Memory B cell (primary cell): Measurements from ENCODE around the gene ANKRD60.

Experiments
- ATAC-seq: fragments of 150-1000 bp; cut with Tn5 transposase; 2 replicates; pipeline ENCODE4 v1.10.0; 2021; ENCODE audit warnings: low read depth, mild to moderate bottlenecking, moderate library complexity
- DNase-seq, 2 donors: peaks; one replicate each; pipeline ENCODE4 v3.0.0; 2022; ENCODE audit warnings: low spot score in 2 of 2
- H3K27ac Mint-ChIP-seq: one replicate; pipeline ENCODE4 v1.8.0; 2022; ENCODE audit warnings: mild to moderate bottlenecking, moderate library complexity, mixed read lengths
- H3K27me3 Mint-ChIP-seq: one replicate; pipeline ENCODE4 v1.8.0; 2022; ENCODE audit warnings: mixed read lengths
- H3K36me3 Mint-ChIP-seq: one replicate; pipeline ENCODE4 v1.8.0; 2022; ENCODE audit warnings: mild to moderate bottlenecking, mixed read lengths
- H3K4me1 Mint-ChIP-seq: one replicate; pipeline ENCODE4 v1.8.0; 2022; ENCODE audit warnings: mixed read lengths
- H3K4me3 Mint-ChIP-seq: one replicate; pipeline ENCODE4 v1.8.0; 2022; ENCODE audit warnings: mild to moderate bottlenecking, moderate library complexity, mixed read lengths
- H3K9me3 Mint-ChIP-seq: one replicate; pipeline ENCODE4 v1.8.0; 2022; ENCODE audit warnings: mixed read lengths

Gene ANKRD60

DNA sequence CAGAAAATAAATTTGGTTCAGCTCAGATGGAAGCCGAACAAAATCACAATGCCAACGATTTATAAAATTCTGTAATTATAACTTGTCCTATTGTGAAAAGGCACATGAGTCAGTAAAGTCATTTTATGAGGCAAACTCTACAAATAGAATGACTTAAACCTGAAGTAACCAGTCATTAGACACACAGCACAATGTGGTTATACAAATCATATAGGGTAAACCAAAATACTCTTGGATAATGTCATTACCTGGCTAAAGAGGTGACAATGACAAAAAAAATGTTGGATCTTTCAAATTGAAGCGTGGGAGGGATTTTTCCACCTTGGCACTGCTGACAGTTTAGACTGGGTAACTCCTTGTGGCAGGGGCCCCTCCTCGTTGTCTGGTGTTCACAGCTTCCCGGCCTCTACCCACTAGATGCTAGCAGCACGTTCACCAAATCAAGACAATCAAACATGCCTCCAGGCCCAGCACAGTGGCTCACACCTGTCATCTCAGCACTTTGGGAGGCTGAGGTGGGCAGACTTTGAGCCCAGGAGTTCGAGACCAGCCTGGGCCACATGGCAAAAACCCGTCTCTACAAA lies 5.0 kb downstream of the ANKRD60 start:
- Mint-ChIP-seq H3K27me3 (peaks cover 45% of the 10 kb centered on the region), H3K27ac (no peak overlapping the region)

DNA sequence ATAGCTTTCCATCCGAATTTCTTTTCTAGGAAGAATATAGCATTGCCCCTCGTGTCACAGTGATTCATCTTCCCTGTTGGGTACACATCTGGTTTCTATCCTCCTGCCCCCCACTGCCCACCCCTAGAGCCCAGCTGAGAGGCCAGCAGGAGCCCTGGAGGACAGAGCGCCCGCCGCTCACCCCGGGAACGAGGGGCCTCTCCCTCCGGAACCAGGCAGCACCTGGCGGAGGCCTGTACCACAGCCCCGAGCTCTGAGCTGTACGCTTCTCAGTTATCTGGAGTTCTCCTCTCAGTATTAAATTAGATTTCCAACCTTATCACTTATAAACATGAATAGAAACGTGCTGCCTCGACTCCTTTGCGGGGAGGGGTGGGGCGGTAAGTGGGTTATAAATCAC lies 6.0 kb downstream of the ANKRD60 start:
- Mint-ChIP-seq H3K9me3 (peaks cover 5% of the 10 kb centered on the region), H3K27me3 (peaks cover 47% of the 10 kb centered on the region), H3K4me3 (no peak overlapping the region), H3K27ac (no peak overlapping the region), H3K36me3 (peaks cover 4% of the 10 kb centered on the region), H3K4me1 (no peaks in the 10 kb centered on the region)
- DNase-seq: no peak
- no peak for ATAC-seq

More for the DNA sequence above, 5.0 kb downstream of the ANKRD60 start:
- ATAC-seq (no peak), DNase-seq (no peak)
- H3K9me3 Mint-ChIP-seq: peaks cover 5% of the 10 kb centered on the region
- no peak overlapping the region for H3K4me3 Mint-ChIP-seq
- peaks cover 4% of the 10 kb centered on the region for H3K36me3 Mint-ChIP-seq
- no peaks in the 10 kb centered on the region for H3K4me1 Mint-ChIP-seq

DNA sequence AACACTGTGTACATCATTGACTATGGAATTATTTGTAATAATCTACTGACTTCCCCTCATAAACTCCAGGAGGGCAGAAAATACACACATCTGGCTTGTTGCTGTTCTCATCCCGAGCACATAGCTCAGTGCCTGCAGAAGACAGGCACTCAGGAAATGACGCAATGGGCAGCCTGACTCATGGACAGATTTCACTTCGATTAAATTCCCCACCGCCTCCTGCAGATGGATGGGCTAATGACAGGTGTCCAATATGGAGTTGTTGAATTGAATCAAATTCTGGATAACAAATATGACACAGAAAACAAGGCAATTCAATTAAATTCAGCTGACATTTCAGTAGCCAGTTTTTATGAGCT lies 9.1 kb downstream of the ANKRD60 start:
- Mint-ChIP-seq H3K27me3 (peaks cover 29% of the 10 kb centered on the region), H3K36me3 (peaks cover 4% of the 10 kb centered on the region), H3K27ac (no peak overlapping the region), H3K4me3 (no peak overlapping the region), H3K4me1 (no peaks in the 10 kb centered on the region), H3K9me3 (peaks cover 5% of the 10 kb centered on the region)
- ATAC-seq (no peak), DNase-seq (no peak)

DNA sequence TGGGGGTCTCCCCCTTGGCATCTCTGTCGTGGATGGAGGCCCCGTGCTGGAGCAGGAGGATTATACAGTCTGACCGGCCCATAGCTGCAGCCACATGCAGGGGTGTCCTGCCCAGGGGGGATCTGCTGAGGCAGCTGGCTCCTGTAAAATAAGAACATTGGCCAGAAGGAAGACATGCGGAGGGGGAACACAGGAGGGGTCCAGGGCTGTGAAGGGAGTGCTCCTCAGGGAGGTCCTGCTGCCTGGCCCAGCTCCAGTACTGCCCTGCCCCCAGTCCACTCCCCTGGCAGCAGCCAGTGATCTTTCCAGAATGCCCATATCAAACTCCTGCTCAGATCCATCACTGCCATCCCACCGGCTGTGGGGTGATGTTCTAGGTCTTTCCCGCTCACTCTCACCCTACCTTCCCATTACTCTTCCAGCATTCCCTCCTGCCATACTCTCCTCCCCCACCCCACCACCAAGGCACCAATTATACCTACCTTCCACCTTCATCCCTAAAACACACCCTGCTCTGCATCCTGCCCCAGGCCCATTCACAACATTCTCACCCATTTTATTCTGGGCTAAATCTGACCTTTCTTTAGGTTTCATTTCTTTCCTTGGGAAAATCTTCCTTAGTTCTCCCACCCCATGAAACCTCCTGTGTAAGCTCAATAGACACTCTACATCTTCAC lies 9.7 kb downstream of the ANKRD60 start:
- Mint-ChIP-seq H3K4me3 (no peak overlapping the region), H3K4me1 (no peaks in the 10 kb centered on the region), H3K36me3 (peaks cover 4% of the 10 kb centered on the region), H3K27me3 (peaks cover 28% of the 10 kb centered on the region), H3K9me3 (peaks cover 5% of the 10 kb centered on the region), H3K27ac (no peak overlapping the region)
- no peak for ATAC-seq
- no peak for DNase-seq

DNA sequence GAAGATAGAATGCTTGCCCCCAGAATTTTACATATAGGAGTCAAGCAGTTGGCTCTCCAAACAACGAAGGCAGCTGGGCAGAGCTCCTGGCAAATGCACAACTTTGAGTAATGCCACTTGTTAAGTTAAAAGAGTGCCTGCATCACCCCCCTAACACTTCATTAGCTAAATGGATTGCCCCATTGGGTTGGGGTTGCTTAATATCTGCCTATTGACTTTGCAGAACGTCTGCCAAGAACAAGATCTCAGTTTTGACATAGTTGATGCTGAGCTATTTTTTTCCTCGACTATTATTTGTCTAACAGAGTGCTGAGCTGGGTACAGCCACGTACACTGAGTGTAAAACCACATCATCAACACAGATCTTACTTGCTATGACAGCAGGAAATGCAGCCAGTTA lies 12.1 kb downstream of the ANKRD60 start:
- H3K4me3 Mint-ChIP-seq: no peak overlapping the region
- no peak for DNase-seq
- H3K4me1 Mint-ChIP-seq: no peaks in the 10 kb centered on the region
- peaks cover 22% of the 10 kb centered on the region for H3K27me3 Mint-ChIP-seq
- peaks cover 4% of the 10 kb centered on the region for H3K36me3 Mint-ChIP-seq
- no peak for ATAC-seq
- H3K27ac Mint-ChIP-seq: no peak overlapping the region
- peaks cover 5% of the 10 kb centered on the region for H3K9me3 Mint-ChIP-seq

DNA sequence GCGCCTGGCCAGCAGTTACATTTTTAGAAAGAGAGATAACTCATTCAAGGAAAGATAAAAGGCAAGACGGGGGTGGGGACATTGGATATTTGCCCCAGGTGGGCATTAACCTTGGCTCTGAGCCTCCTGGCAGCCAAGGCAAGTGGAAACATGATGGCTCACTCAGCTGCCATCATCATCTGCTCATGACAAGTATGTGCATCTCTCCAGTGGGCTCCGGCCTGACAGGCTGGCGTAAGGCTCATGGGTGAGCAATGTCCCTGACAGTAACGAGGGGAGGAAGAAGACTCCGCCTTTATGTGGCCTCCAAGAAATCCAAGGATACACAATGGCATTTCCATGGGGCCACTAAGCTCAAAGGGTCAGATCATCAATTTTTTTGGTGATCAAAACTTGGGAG lies 13.3 kb downstream of the ANKRD60 start:
- H3K4me3 Mint-ChIP-seq: no peak overlapping the region
- no peaks in the 10 kb centered on the region for H3K4me1 Mint-ChIP-seq
- peaks cover 5% of the 10 kb centered on the region for H3K9me3 Mint-ChIP-seq
- peaks cover 4% of the 10 kb centered on the region for H3K36me3 Mint-ChIP-seq
- H3K27me3 Mint-ChIP-seq: peaks cover 15% of the 10 kb centered on the region
- H3K27ac Mint-ChIP-seq: no peak overlapping the region
- ATAC-seq (no peak), DNase-seq (no peak)

DNA sequence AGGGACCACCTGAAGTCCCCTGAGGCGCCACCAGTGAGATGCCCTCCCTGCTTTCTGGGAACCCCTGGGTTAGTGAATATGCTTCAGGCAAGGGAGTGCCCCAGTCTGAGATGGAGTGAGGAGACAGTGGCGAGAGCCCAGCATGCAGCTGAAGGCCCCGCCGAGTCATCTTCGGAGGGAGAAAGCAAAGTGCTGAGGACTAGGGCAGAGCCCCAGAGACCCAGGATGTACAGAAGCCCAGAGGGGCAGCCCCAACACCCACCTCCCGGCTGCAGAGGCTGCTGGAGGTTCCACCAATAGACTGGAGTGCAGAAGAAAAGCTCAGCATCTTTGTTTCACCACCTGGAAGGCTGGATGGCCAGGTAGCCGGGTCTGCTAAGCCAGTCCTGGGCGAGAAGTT lies 14.1 kb downstream of the ANKRD60 start:
- peaks cover 11% of the 10 kb centered on the region for H3K27me3 Mint-ChIP-seq
- ATAC-seq: no peak

DNA sequence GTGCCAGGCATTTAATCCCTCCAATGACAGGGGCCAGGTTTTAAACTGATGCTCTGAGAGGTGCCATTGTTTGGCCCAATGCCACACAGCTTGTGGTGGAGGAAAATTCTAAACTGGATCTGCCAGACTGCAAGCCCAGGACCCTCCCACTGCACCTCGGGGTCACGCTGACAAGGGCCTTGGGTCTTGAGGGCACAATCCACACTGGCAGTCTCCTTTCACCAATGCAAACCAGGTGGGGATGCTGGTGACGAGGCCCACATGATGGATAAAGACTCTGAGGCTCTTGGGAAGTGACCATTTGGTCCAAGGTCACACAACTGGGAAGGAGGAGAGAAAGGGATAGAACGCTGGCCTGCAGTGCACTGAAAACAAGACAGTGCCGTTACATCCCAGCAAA lies 14.7 kb downstream of the ANKRD60 start:
- Mint-ChIP-seq H3K9me3 (no peaks in the 10 kb centered on the region), H3K4me3 (no peak overlapping the region), H3K27ac (no peak overlapping the region), H3K27me3 (peaks cover 7% of the 10 kb centered on the region), H3K4me1 (peaks cover 3% of the 10 kb centered on the region), H3K36me3 (no peaks in the 10 kb centered on the region)
- ATAC-seq (no peak), DNase-seq (no peak)

More for the DNA sequence above, 14.1 kb downstream of the ANKRD60 start:
- no peak for DNase-seq
- peaks cover 5% of the 10 kb centered on the region for H3K9me3 Mint-ChIP-seq
- no peak overlapping the region for H3K27ac Mint-ChIP-seq
- H3K4me1 Mint-ChIP-seq: peaks cover 3% of the 10 kb centered on the region
- peaks cover 4% of the 10 kb centered on the region for H3K36me3 Mint-ChIP-seq
- no peak overlapping the region for H3K4me3 Mint-ChIP-seq

DNA sequence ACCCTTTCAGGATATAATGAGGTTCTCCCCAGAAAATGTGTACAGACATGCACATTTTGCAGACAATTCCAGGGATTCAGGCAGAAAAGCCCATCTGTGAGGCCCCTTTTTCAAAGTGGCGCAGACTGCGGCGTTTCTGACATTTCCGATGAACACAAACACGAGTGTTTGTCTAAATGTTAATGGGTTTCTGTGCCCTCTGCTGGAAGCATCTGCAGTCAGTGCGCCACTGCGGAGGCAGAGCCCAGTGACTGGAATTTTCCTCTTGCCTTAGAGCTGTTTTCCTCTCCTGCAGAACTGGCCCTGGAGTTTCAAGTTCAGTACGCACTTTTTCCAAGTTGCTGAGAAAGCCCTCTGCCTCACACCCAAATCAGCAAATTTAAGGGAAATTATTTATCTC lies 15.3 kb downstream of the ANKRD60 start:
- H3K4me1 Mint-ChIP-seq: peaks cover 3% of the 10 kb centered on the region
- H3K4me3 Mint-ChIP-seq: no peak overlapping the region
- peaks cover 2% of the 10 kb centered on the region for H3K27me3 Mint-ChIP-seq
- no peak for ATAC-seq
- no peaks in the 10 kb centered on the region for H3K36me3 Mint-ChIP-seq
- no peak overlapping the region for H3K27ac Mint-ChIP-seq
- no peak for DNase-seq
- no peaks in the 10 kb centered on the region for H3K9me3 Mint-ChIP-seq

DNA sequence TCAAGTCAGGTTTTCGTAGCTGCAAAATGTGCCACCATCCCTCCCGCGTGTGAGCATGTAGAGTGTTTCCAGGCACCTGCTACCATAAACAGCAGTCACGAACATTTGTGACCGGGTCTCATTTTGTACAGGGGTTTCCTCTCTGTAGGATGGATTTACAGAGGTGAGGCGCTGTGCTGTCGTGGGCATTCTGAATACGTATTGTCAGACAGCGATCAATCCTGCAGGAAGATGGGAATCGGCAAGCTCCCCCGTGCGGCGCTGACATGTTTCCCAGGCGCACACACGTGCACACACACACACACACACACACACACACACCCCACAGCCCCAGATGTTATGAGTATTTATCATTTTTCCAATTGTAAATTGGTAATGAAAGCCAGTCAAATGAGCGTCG lies 15.8 kb downstream of the ANKRD60 start:
- H3K27ac Mint-ChIP-seq: no peak overlapping the region
- no peak overlapping the region for H3K4me3 Mint-ChIP-seq
- DNase-seq (no peak), ATAC-seq (no peak)
- H3K36me3 Mint-ChIP-seq: no peaks in the 10 kb centered on the region
- no peaks in the 10 kb centered on the region for H3K9me3 Mint-ChIP-seq
- H3K27me3 Mint-ChIP-seq: peaks cover 2% of the 10 kb centered on the region
- peaks cover 3% of the 10 kb centered on the region for H3K4me1 Mint-ChIP-seq

DNA sequence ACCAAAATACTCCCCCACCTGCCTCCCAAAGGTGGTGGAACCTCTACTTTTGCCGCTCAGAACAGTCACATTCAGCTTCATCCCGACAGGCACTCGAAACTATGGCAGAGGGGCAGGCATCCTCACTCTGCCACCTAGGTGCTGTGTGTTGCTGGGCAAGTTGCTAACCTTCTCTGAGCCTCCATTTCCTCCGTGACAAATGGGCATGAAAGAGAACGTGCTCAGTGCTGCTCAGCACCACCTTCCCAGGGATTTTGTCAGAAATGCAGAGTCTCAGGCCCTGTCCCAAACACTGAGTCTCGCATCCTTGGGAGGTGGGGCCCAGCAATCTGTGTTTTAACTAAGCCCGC lies 18.1 kb downstream of the ANKRD60 start:
- no peak for ATAC-seq

DNA sequence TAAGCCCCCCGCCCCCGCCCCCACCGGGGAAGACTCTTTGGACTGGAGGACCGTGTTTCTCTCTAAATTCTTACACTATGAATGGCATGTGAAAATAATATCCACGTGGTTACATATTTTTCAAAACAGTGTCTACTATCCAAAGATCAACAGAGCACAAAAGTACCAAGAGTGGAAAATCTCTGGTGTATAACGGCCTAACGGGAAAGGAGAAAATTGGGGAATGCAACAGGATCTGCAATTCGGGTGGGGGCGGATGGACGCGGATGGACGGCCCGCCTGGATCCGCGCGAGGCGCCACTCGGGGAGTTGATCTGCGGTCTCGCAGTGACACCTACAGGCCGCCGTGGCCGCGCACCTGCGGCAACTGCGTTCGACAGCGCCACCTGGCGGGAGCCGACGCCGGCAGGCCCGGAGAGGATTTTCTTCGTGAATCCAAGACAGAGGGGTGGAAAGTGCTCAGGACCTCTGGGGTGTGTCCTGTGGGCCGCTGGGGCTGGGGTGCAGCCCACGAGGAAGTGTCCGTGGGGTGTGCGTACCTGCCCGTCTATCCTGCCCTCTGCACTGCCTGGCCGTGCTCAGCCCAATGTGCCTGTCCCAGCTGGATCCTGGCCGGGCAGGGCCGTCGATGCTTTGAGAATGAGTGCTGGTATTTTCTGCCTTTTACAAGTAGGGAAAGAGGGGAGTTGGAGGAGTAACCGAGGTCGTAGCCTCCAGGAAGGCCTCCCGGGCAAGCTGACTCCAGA lies 18.6 kb downstream of the ANKRD60 start:
- H3K9me3 Mint-ChIP-seq: no peaks in the 10 kb centered on the region
- ATAC-seq: peak; percentile 91
- peaks cover 2% of the 10 kb centered on the region for H3K27me3 Mint-ChIP-seq
- no peak overlapping the region for H3K27ac Mint-ChIP-seq
- H3K4me3 Mint-ChIP-seq: no peak overlapping the region
- no peaks in the 10 kb centered on the region for H3K36me3 Mint-ChIP-seq
- DNase-seq: peak; percentile 91 to 99
- H3K4me1 Mint-ChIP-seq: peaks cover 3% of the 10 kb centered on the region

More for the DNA sequence above, 18.1 kb downstream of the ANKRD60 start:
- Mint-ChIP-seq H3K4me1 (peaks cover 3% of the 10 kb centered on the region), H3K27me3 (peaks cover 2% of the 10 kb centered on the region), H3K36me3 (no peaks in the 10 kb centered on the region), H3K4me3 (no peak overlapping the region), H3K27ac (no peak overlapping the region), H3K9me3 (no peaks in the 10 kb centered on the region)
- DNase-seq: no peak

DNA sequence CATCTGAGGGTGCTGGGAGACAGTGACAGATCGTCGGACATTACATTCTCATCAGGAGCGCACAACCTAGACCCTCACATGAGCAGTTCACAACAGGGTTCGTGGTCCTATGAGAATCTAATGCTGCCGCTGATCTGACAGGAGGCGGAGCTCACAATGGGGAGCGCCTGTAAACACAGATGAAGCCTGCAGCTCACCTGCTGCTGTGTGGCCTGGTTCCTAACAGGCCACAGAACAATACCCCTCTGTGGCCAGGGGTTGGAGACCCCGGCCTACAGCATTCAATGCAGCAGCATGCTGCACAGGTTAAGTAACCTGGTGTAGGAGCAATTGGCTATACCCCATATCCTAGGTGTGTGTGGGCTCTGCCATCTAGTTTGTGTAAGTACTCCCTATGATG lies 19.5 kb downstream of the ANKRD60 start:
- peak overlapping the region; percentile 39 for H3K27ac Mint-ChIP-seq
- H3K4me1 Mint-ChIP-seq: peaks cover 3% of the 10 kb centered on the region
- peaks cover 2% of the 10 kb centered on the region for H3K27me3 Mint-ChIP-seq
- no peaks in the 10 kb centered on the region for H3K9me3 Mint-ChIP-seq
- no peak overlapping the region for H3K4me3 Mint-ChIP-seq
- ATAC-seq (no peak), DNase-seq (no peak)
- no peaks in the 10 kb centered on the region for H3K36me3 Mint-ChIP-seq

DNA sequence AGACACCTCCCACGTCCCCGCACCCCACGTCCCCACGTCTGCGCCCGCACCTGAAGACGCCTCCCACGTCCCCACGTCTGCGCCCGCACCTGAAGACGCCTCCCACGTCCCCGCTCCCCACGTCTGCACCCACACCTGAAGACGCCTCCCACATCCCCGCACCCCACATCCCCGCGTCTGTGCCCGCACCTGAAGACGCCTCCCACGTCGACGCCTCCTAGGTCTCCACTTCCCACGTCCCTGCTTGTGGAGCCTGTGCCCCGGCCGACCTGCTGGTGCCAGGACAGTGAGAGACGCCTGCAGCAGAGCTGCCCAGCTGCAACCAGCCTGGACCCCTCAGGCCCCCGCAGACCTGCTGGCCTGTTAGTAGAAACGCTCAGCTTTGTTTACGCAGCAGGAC lies 22.6 kb downstream of the ANKRD60 start:
- Mint-ChIP-seq H3K27me3 (peaks cover 3% of the 10 kb centered on the region), H3K36me3 (no peaks in the 10 kb centered on the region), H3K4me1 (peaks cover 3% of the 10 kb centered on the region), H3K4me3 (no peak overlapping the region), H3K9me3 (no peaks in the 10 kb centered on the region), H3K27ac (no peak overlapping the region)
- DNase-seq: no peak
- ATAC-seq: no peak
